KMS-11 (cell line): ENCODE measurements around the gene DHRS3.

ENCODE experiments used
- H2AFZ ChIP-seq: fragments of 200-600 bp; sonication (generic); 2 replicates; pipeline ENCODE4 v1.6.1; 2016; ENCODE audit warnings: antibody characterized with exemption, mixed run types, low read depth
- H3K27ac ChIP-seq: fragments of 200-600 bp; sonication (generic); 2 replicates; pipeline ENCODE4 v1.6.1; 2016; ENCODE audit warnings: mild to moderate bottlenecking, mixed run types
- H3K27me3 ChIP-seq: fragments of 200-600 bp; sonication (generic); 2 replicates; pipeline ENCODE4 v1.6.1; 2017; ENCODE audit warnings: mild to moderate bottlenecking, low read depth, mixed run types, moderate library complexity; ENCODE audit not compliant: insufficient read depth
- H3K36me3 ChIP-seq: fragments of 200-600 bp; sonication (generic); 2 replicates; pipeline ENCODE4 v1.6.1; 2017; ENCODE audit warnings: mild to moderate bottlenecking, mixed run types; ENCODE audit not compliant: insufficient read depth
- H3K4me1 ChIP-seq: fragments of 200-600 bp; sonication (generic); 2 replicates; pipeline ENCODE4 v1.6.1; 2016; ENCODE audit warnings: mild to moderate bottlenecking, low read depth, mixed run types; ENCODE audit not compliant: poor library complexity, severe bottlenecking
- H3K4me2 ChIP-seq: fragments of 200-600 bp; sonication (generic); 2 replicates; pipeline ENCODE4 v1.7.0; 2016; ENCODE audit warnings: mild to moderate bottlenecking, mixed run types
- H3K4me3 ChIP-seq: fragments of 200-600 bp; sonication (generic); IDR thresholded peaks from 2 replicates; pipeline ENCODE4 v1.6.1; 2017; ENCODE audit warnings: low read depth, low read length, mixed read lengths; ENCODE audit not compliant: insufficient read depth
- H3K79me2 ChIP-seq: fragments of 200-600 bp; sonication (generic); 2 replicates; pipeline ENCODE4 v1.6.1; 2016; ENCODE audit warnings: low read depth, mixed run types; ENCODE audit not compliant: insufficient read depth
- H3K9ac ChIP-seq: fragments of 200-600 bp; sonication (generic); 2 replicates; pipeline ENCODE4 v1.6.1; 2016; ENCODE audit warnings: mild to moderate bottlenecking, mixed run types
- H4K20me1 ChIP-seq: fragments of 200-600 bp; sonication (generic); 2 replicates; pipeline ENCODE4 v1.6.1; 2016; ENCODE audit warnings: mild to moderate bottlenecking, mixed run types; ENCODE audit not compliant: insufficient read depth
- TF ChIP-seq, protein P1 (sequence below): fragments of 200-600 bp; sonication (generic); conservative IDR thresholded peaks from 2 replicates; pipeline ENCODE4 v1.6.1; 2017; ENCODE audit warnings: low read depth, mild to moderate bottlenecking, antibody characterized with exemption, low read length, moderate library complexity, mixed read lengths

The DHRS3 gene

DNA sequence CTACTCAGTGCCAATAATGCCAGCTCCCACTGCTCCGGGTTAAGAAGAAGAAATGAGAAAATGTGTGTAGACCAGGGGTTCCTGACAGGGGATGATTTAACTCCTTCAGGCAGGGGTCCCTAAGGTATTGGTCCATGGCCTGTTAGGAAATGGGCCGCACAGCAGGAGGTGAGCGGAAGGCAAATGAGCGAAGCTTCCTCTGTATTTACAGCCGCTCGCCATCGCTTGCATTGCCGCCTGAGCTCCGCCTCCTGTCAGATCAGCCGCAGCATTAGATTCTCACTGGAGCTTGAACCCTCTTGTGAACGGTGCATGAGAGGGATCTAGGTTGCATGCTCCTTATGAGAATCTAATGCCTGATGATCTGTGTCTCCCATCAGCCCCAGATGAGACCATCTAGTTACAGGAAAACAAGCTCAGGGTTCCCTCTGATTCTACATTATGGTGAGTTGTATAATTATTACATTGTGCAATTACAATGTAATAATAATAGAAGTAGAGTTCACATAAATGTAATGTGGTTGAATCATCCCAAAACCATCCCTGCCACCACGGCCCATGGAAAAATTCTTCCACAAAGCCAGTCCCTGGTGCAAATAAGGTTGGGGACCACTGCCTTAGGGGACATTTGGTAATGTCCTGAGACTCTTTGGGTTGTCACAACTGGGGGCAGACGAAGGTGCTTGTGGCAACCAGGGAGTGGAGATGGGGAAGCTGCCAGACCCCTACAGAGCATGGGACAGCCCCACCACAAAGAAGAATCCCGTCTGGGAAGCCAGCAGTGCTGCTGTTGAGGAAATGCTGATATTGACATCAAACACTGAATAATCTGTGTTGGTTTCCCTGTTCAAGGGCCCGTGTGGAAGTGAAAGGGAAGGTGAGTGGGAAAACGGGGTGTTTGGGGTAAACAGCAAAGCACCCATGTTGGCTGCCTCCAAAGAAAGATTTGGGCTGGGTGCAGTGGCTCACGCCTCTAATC lies 60.8 kb downstream of the DHRS3 start:
- H3K27me3 ChIP-seq, result no peaks in the 10 kb centered on the region
- H3K4me2 ChIP-seq, result no peak overlapping the region
- H3K36me3 ChIP-seq, result no peaks in the 10 kb centered on the region
- no peak overlapping the region for H3K4me3 ChIP-seq
- TF ChIP-seq, protein P1, sequence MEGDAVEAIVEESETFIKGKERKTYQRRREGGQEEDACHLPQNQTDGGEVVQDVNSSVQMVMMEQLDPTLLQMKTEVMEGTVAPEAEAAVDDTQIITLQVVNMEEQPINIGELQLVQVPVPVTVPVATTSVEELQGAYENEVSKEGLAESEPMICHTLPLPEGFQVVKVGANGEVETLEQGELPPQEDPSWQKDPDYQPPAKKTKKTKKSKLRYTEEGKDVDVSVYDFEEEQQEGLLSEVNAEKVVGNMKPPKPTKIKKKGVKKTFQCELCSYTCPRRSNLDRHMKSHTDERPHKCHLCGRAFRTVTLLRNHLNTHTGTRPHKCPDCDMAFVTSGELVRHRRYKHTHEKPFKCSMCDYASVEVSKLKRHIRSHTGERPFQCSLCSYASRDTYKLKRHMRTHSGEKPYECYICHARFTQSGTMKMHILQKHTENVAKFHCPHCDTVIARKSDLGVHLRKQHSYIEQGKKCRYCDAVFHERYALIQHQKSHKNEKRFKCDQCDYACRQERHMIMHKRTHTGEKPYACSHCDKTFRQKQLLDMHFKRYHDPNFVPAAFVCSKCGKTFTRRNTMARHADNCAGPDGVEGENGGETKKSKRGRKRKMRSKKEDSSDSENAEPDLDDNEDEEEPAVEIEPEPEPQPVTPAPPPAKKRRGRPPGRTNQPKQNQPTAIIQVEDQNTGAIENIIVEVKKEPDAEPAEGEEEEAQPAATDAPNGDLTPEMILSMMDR, result no peak
- H4K20me1 ChIP-seq, result no peaks in the 10 kb centered on the region
- no peaks in the 10 kb centered on the region for H3K79me2 ChIP-seq
- H2AFZ ChIP-seq, result no peak overlapping the region
- H3K4me1 ChIP-seq, result no peaks in the 10 kb centered on the region
- H3K27ac ChIP-seq, result no peak overlapping the region
- H3K9ac ChIP-seq, result no peak overlapping the region

DNA sequence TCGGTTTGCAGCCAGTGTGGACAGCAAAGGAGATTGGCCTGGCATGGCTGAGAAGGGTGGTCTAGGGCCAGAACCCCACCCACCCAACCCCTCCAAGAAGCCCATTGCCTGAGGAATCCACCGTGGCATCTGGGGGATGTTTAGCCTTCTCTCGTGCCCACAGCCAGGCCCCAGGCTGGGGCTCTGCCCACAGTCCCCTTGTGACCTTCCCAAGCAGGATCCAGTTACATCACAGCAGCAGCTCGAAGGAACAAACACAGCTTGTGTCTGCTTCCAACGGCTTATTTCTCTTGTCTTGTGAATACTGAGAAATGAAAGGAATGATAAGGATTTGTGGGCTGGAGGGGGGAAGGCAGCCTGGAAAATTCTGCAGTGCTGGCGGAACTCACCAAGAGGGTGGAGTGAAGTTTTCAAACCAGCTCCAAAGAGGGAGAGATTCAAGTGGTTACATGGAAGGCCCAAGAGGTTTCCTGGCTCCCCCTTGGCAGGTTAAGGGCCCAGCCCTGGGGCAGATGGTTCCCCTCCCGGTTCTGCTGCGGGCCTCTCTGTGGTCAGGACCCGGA lies 61.6 kb downstream of the DHRS3 start:
- H3K79me2 ChIP-seq, result no peaks in the 10 kb centered on the region
- H4K20me1 ChIP-seq, result no peaks in the 10 kb centered on the region
- no peaks in the 10 kb centered on the region for H3K4me1 ChIP-seq
- H3K4me2 ChIP-seq, result no peak overlapping the region
- no peak overlapping the region for H2AFZ ChIP-seq
- TF ChIP-seq, protein P1, result no peak
- H3K27ac ChIP-seq, result no peak overlapping the region
- H3K27me3 ChIP-seq, result no peaks in the 10 kb centered on the region
- H3K36me3 ChIP-seq, result no peaks in the 10 kb centered on the region
- no peak overlapping the region for H3K4me3 ChIP-seq
- no peak overlapping the region for H3K9ac ChIP-seq

DNA sequence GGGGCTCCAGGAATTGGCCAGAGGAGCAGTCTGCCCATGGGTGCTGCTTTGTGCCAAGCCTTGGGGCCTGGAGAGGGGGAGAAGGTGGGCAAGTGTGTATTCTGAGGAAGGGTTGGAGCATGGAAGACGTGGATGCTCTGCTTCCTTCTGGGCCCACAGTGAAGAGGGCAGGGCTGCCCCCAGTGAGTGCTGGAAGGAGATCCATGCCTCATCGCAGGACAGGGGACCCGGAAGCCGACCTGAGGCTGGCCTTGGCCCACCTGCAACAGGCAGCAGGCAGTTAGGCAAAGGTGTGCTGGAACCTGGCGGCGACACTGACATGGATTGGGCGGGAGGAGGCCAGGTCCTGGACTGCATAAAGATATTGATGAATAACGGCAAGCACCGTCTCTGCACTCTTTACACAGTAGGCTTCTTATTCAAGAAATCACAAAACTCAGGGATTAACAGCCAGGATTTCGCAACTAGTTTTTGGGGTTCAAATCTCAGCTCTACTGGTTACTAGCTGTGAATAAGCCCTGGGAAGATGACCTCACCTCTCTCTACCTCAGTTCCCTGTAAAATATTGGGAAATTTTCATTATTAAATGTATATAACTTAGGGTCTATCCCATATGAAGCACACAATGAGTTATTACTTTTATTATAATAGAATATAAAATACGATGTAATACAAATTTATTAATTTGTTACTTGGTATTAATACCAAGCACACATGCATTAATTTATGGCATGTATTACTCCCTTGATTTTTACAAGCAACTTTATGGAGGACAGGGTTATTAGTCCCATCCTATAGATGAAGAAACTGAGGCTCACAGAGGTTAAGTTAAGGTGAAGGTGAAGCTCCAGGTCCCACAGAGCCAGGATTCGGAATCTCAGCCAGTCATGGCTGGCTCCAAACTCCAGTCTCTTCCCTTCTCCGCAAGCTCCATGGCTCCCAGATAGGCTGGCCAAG lies 62.3 kb downstream of the DHRS3 start:
- Histone ChIP-seq H4K20me1 (no peaks in the 10 kb centered on the region), H3K36me3 (no peaks in the 10 kb centered on the region), H3K4me2 (no peak overlapping the region), H3K27ac (no peak overlapping the region), H3K79me2 (no peaks in the 10 kb centered on the region), H3K27me3 (no peaks in the 10 kb centered on the region), H2AFZ (no peak overlapping the region), H3K4me3 (no peak overlapping the region), H3K4me1 (no peaks in the 10 kb centered on the region), H3K9ac (no peak overlapping the region)
- TF ChIP-seq, protein P1, result no peak

DNA sequence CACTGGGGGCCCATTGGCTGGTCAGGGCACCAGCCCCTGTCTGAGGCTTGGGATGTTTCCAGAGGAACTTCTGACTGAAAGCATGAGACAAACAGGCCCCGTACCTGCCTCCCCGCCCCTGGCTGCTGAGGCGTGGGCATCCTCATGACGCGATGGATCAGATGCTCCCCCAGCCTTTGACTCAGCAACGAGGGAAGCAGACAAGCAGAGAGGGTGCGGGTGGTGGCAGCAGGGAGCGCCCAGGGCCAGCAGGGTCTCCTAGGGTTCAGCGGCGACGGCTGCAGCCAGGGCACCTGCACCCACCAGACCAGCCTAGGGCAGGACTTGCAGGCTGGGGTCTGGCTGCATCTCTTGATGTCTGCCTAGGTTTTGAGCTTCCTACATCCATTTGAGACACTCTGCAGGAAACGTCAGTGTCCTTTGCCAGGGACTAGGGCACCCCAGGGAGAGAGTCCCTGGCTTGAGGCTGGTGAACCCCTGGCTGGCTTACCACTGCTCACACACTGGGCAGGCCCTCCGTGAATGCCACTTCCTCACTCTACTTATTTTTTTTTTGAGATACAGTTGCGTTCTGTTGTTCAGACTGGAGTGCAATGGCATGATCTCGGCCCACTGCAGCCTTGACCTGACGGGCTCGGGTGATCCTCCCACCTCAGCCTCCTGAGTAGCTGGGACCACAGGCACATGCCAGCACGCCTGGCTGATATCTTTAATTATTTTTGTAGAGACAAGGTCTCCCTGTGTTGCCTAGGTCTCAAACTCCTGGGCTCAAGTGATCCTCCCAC lies 63.3 kb downstream of the DHRS3 start:
- Histone ChIP-seq H3K4me2 (no peak overlapping the region), H2AFZ (no peak overlapping the region), H3K27ac (no peak overlapping the region), H3K27me3 (no peaks in the 10 kb centered on the region), H3K79me2 (no peaks in the 10 kb centered on the region), H4K20me1 (no peaks in the 10 kb centered on the region), H3K36me3 (no peaks in the 10 kb centered on the region), H3K4me3 (no peak overlapping the region), H3K9ac (no peak overlapping the region), H3K4me1 (no peaks in the 10 kb centered on the region)
- TF ChIP-seq, protein P1, result no peak
